ENCODE results near the gene OTUD7B. TPM values are rescaled to one million over a fixed set of nuclear protein-coding genes. Genes with fewer than 3 reads are reported as not detected.

Gene OTUD7B
- total RNA-seq, 1 donor: 17.7 TPM

GRCh38 chr1:150034336-150034735 is 23.8 kb upstream of the OTUD7B start:
- no peak for DNase-seq (ENCODE audit: low read depth)

GRCh38 chr1:150028322-150028721 is 17.8 kb upstream of the OTUD7B start:
- no peak for DNase-seq (ENCODE audit: low read depth)
- H3K4me3 ChIP-seq (ENCODE audit: low read depth, low read length): no peak overlapping the region
- no peak for TF ChIP-seq CTCF (IDR thresholded peaks at IDR 0.05; ENCODE audit: insufficient read depth, low read length)

More at GRCh38 chr1:150034336-150034735, 23.8 kb upstream of the OTUD7B start:
- no peak overlapping the region for H3K4me3 ChIP-seq (ENCODE audit: low read depth, low read length)
- TF ChIP-seq CTCF (IDR thresholded peaks at IDR 0.05; ENCODE audit: insufficient read depth, low read length): no peak

GRCh38 chr1:150024156-150024555 is 13.6 kb upstream of the OTUD7B start:
- TF ChIP-seq CTCF (IDR thresholded peaks at IDR 0.05; ENCODE audit: insufficient read depth, low read length): no peak
- no peak for DNase-seq (ENCODE audit: low read depth)
- H3K4me3 ChIP-seq (ENCODE audit: low read depth, low read length): no peak overlapping the region

GRCh38 chr1:150022357-150022756 is 11.8 kb upstream of the OTUD7B start:
- no peak overlapping the region for H3K4me3 ChIP-seq (ENCODE audit: low read depth, low read length)
- no peak for DNase-seq (ENCODE audit: low read depth)
- no peak for TF ChIP-seq CTCF (IDR thresholded peaks at IDR 0.05; ENCODE audit: insufficient read depth, low read length)

GRCh38 chr1:150021191-150021694 is 10.7 kb upstream of the OTUD7B start:
- no peak for TF ChIP-seq CTCF (IDR thresholded peaks at IDR 0.05; ENCODE audit: insufficient read depth, low read length)
- no peak for DNase-seq (ENCODE audit: low read depth)
- no peak overlapping the region for H3K4me3 ChIP-seq (ENCODE audit: low read depth, low read length)

- no peak for TF ChIP-seq CTCF (IDR thresholded peaks at IDR 0.05; ENCODE audit: insufficient read depth, low read length)
- DNase-seq (ENCODE audit: low read depth): no peak
- H3K4me3 ChIP-seq (ENCODE audit: low read depth, low read length): no peak overlapping the region
Measured at GRCh38 chr1:150020711-150021110, 10.2 kb upstream of the OTUD7B start.

GRCh38 chr1:150018165-150018564 is 7.6 kb upstream of the OTUD7B start:
- TF ChIP-seq CTCF (IDR thresholded peaks at IDR 0.05; ENCODE audit: insufficient read depth, low read length): no peak
- no peak for DNase-seq (ENCODE audit: low read depth)
- H3K4me3 ChIP-seq (ENCODE audit: low read depth, low read length): no peak overlapping the region
